CD14-positive monocyte (primary cell): ENCODE data around the gene ABAT. TPM values are rescaled to one million over a fixed set of nuclear protein-coding genes. Genes with fewer than 3 reads are reported as not detected.

ENCODE experiments used
- DNase-seq, 3 donors: peaks; one replicate each; pipeline ENCODE4 v3.0.0-alpha.2; 2011 to 2022
- H2AFZ ChIP-seq: 2 replicates; pipeline ENCODE4 v1.6.0; 2012; ENCODE audit warnings: mild to moderate bottlenecking, low read depth, low read length, inconsistent platforms; ENCODE audit not compliant: insufficient read depth, poor library complexity, severe bottlenecking
- H3K27ac ChIP-seq, 2 donors: 1 replicate in 1 of 2; 2 replicates in 1 of 2; pipeline ENCODE4 v1.5.1; 2012 to 2013; ENCODE audit warnings: low read length in 2 of 2, control low read depth in 1 of 2, inconsistent platforms in 1 of 2, low read depth in 1 of 2, mild to moderate bottlenecking in 1 of 2
- H3K27me3 ChIP-seq, 2 donors: one replicate each; pipeline versions ENCODE4 v1.6.0 to v1.6.1; 2011 to 2013; ENCODE audit warnings: low read length in 2 of 2; ENCODE audit not compliant: control insufficient read depth in 2 of 2, insufficient read depth in 2 of 2
- H3K36me3 ChIP-seq, 2 donors: replicated peaks in 1 of 2; 1 replicate in 1 of 2; 2 replicates in 1 of 2; pipeline versions ENCODE4 v1.5.1 to v1.6.1; 2012 to 2013; ENCODE audit warnings: low read length in 2 of 2, control low read depth in 1 of 2, inconsistent platforms in 1 of 2, mild to moderate bottlenecking in 1 of 2; ENCODE audit not compliant: insufficient read depth in 2 of 2, control insufficient read depth in 1 of 2
- H3K4me1 ChIP-seq, 2 donors: 1 replicate in 1 of 2; 2 replicates in 1 of 2; pipeline versions ENCODE4 v1.5.1 to v1.6.1; 2012 to 2013; ENCODE audit warnings: low read length in 2 of 2, control low read depth in 1 of 2, inconsistent platforms in 1 of 2, mild to moderate bottlenecking in 1 of 2, moderate library complexity in 1 of 2; ENCODE audit not compliant: insufficient read depth in 2 of 2, control insufficient read depth in 1 of 2
- H3K4me2 ChIP-seq: replicated peaks from 2 replicates; pipeline ENCODE3; 2012; ENCODE audit warnings: low read length, moderate library complexity, mild to moderate bottlenecking; ENCODE audit not compliant: poor library complexity, severe bottlenecking; ENCODE audit errors: extremely low read depth
- H3K4me3 ChIP-seq, 3 experiments: fragments of 200-600 bp in 1 of 3; sonication (generic) in 1 of 3; replicated peaks in 1 of 3; 1 replicate in 2 of 3; 2 replicates in 1 of 3; pipeline ENCODE4 v1.5.1; 2011 to 2013; ENCODE audit warnings: low read length in 3 of 3, mild to moderate bottlenecking in 3 of 3, control low read depth in 2 of 3, low read depth in 2 of 3, inconsistent platforms in 1 of 3, moderate library complexity in 1 of 3
- H3K79me2 ChIP-seq: 2 replicates; pipeline ENCODE4 v1.6.0; 2012; ENCODE audit warnings: mild to moderate bottlenecking, control low read depth, inconsistent platforms, low read length, moderate library complexity; ENCODE audit not compliant: insufficient read depth
- H3K9ac ChIP-seq: 2 replicates; pipeline ENCODE4 v1.6.0; 2017; ENCODE audit warnings: low read length, mild to moderate bottlenecking; ENCODE audit not compliant: insufficient read depth, poor library complexity, severe bottlenecking
- H3K9me3 ChIP-seq, 2 donors: replicated peaks in 1 of 2; 1 replicate in 1 of 2; 2 replicates in 1 of 2; pipeline versions ENCODE4 v1.5.1 to v1.6.1; 2012 to 2013; ENCODE audit warnings: low read length in 2 of 2, control low read depth in 1 of 2; ENCODE audit not compliant: control insufficient read depth in 1 of 2, insufficient read depth in 1 of 2
- H4K20me1 ChIP-seq: 2 replicates; pipeline ENCODE4 v1.6.0; 2012; ENCODE audit warnings: mild to moderate bottlenecking, low read length, control low read depth, moderate library complexity; ENCODE audit not compliant: insufficient read depth
- H3K27ac Mint-ChIP-seq, 7 donors: one replicate each; pipeline ENCODE4 v1.8.0; 2020; ENCODE audit warnings: mild to moderate bottlenecking in 7 of 7, mixed read lengths in 7 of 7, moderate library complexity in 6 of 7, inconsistent platforms in 2 of 7
- H3K27me3 Mint-ChIP-seq, 3 donors: one replicate each; pipeline ENCODE4 v1.8.0; 2021 to 2022; ENCODE audit warnings: low read depth in 3 of 3, mild to moderate bottlenecking in 3 of 3, mixed read lengths in 3 of 3, moderate library complexity in 3 of 3, inconsistent platforms in 1 of 3
- H3K36me3 Mint-ChIP-seq, 2 donors: one replicate each; pipeline ENCODE4 v1.8.0; 2020; ENCODE audit warnings: mixed read lengths in 2 of 2, inconsistent platforms in 1 of 2, mild to moderate bottlenecking in 1 of 2
- H3K4me1 Mint-ChIP-seq: one replicate; pipeline ENCODE4 v1.8.0; 2020; ENCODE audit warnings: mild to moderate bottlenecking, mixed read lengths
- H3K4me3 Mint-ChIP-seq, 2 donors: one replicate each; pipeline ENCODE4 v1.8.0; 2020; ENCODE audit warnings: mild to moderate bottlenecking in 2 of 2, mixed read lengths in 2 of 2, moderate library complexity in 1 of 2
- H3K9me3 Mint-ChIP-seq, 7 donors: one replicate each; pipeline ENCODE4 v1.8.0; 2020 to 2022; ENCODE audit warnings: mixed read lengths in 7 of 7, mild to moderate bottlenecking in 6 of 7, moderate library complexity in 6 of 7, inconsistent platforms in 2 of 7
- CTCF ChIP-seq: fragments of 200-600 bp; IDR thresholded peaks from one replicate; pipeline ENCODE4 v1.8.0; 2022; ENCODE audit warnings: antibody characterized with exemption, mild to moderate bottlenecking
- WGBS: methylation state at CpG from one replicate; pipeline ENCODE4 v1.1.5; 2013; ENCODE audit warnings: missing lambda C conversion rate; ENCODE audit not compliant: insufficient coverage; 5-methylcytosine and 5-hydroxymethylcytosine counted together
- intact Hi-C, 2 donors: fragments of 100-400 bp; cut with micrococcal nuclease; formaldehyde crosslinking; loops; one replicate each; pipeline versions ENCODE4 v1.15.0 to v1.15.1; 2023
- polyA plus RNA-seq, 3 donors: library from polyadenylated mRNA; depleted of rRNA in 1 of 3; unstranded in 2 of 3; stranded (reverse) in 1 of 3; fragments of 300-500 nt in 2 of 3; fragments of >200 nt in 1 of 3; fragmentation: Illumina TruSeq in 2 of 3; gene quantifications; 1 replicate in 2 of 3; 2 replicates in 1 of 3; pipeline ENCODE4 v1.2.3, GENCODE V29; 2012 to 2021

The ABAT gene
- polyA plus RNA-seq, 3 donors = 4.9 to 11.8 (median 8.7) TPM

DNA sequence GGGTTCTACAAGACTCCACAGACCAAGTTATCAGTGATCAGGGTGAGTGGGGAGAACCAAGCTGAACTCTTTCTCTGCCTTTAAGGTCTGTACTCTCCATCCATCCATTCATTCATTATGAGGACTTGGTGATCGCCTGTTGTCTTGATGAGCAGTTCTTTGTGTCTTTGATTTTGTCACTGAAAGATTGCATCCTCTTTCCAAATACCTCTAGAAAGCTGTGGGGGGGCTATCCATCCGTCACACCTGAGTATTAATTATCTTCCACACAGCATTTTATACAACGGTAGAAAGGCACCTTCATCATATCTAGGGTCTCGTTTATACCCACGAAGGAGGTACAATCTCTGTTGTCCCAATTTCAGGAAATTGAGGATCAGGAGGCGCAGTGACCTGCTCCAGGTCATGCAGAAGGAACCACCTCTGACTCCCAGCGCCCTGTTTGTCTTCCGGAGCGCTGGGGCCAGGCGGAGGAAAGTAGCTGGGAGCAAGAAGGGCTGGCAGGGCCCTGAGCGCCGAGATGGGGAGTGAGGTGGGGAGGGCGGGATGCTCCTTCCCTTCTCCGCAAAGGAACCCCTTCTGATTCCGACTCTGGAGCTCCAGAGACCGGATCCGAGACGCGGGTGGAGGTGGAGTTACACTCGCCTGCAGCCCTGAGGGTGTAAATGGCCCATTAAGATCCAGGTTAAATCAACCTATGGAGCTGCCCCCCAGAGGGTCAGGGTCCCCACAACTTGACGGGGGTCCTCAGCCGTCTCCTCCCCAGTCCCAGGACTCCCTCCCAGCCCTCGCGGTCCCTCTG lies 605 bp upstream of the ABAT start:
- 7% methylated on average over 13 of the region's 24 CpGs for WGBS
- H2AFZ ChIP-seq = peak overlapping the region; percentile 87
- intact Hi-C loops = loop anchor here (2.0 to 10.0 kb wide), 5 partner anchors 42 to 191 kb away; partner anchors contain the start of genes CARHSP1 (in 1 of the 2), PMM2 (in 1 of the 2) and TMEM186 (in 1 of the 2)
- H3K36me3 Mint-ChIP-seq = peaks cover 25 to 43% of the 10 kb centered on the region in 2 donors
- H3K9me3 ChIP-seq = no peaks in the 10 kb centered on the region
- peak overlapping the region; percentile 77 to 90 for H3K4me3 Mint-ChIP-seq
- peaks cover 12% of the 10 kb centered on the region for H4K20me1 ChIP-seq
- H3K9ac ChIP-seq = no peak overlapping the region
- peak overlapping the region; percentile 26 to 77 (median 35) for H3K4me3 ChIP-seq
- peaks cover 4 to 8% (median 5%) of the 10 kb centered on the region in 3 donors for H3K27me3 Mint-ChIP-seq
- H3K79me2 ChIP-seq = no peaks in the 10 kb centered on the region
- peaks cover 13% of the 10 kb centered on the region for H3K4me1 Mint-ChIP-seq
- no peak overlapping the region for H3K27ac ChIP-seq
- peaks cover 10 to 14% of the 10 kb centered on the region in 2 donors for H3K4me1 ChIP-seq
- peak in 1 of 3 donors; percentile 5 for DNase-seq
- peak overlapping the region in 1 of 7 donors; percentile 12 for H3K27ac Mint-ChIP-seq
- H3K27me3 ChIP-seq = peaks cover 0 to 3% of the 10 kb centered on the region in 2 donors
- H3K9me3 Mint-ChIP-seq = no peaks in the 10 kb centered on the region
- peak overlapping the region; percentile 94 for H3K4me2 ChIP-seq
- peaks cover 10 to 21% of the 10 kb centered on the region in 2 donors for H3K36me3 ChIP-seq
- no peak for TF ChIP-seq CTCF
